Heart left ventricle (tissue), 13 donors: ENCODE data around the gene TEX9.

Source experiments
- POLR2A ChIP-seq, 2 donors: fragments of 450-650 bp; IDR thresholded peaks; one replicate each; pipeline ENCODE4 v1.6.1; 2017; ENCODE audit warnings: antibody characterized with exemption in 2 of 2, mild to moderate bottlenecking in 2 of 2, moderate library complexity in 2 of 2
- TF ChIP-seq, protein P1 (sequence below), 12 donors: fragments of 200-600 bp; sonication (generic) in 4 of 12; IDR thresholded peaks; one replicate each; pipeline versions ENCODE4 v1.5.0 to v1.8.0; 2018 to 2022; ENCODE audit warnings: antibody characterized with exemption in 12 of 12, mild to moderate bottlenecking in 5 of 12
- donor health status: ischemic (EF 13 %, LVEDD 7.1; RV severe dilation, severe dysfunction).
- donor health status: DM: no; HTN: yes; CAD: no.
- donor health status: DM: no; HTN: no; CAD: no.
- donor health status: ischemic (EF 25% LVEDD 6.9; RV normal size, moderate dysfunction).
- donor health status: ischemic (EF 25% LVEDD 5.7; RV mildly dilated, moderate dysfunction).
- donor health status: ischemic (EF 35%, LVEDD 5.7; RV mildly dilated, moderate dysfunction).
- donor health status: nonischemic (EF 11% LVEDD 7.7; RV severe dilation, severe dysfunction).
- donor health status: DM: yes; HTN: yes; CAD: no.
- donor health status: PGD.
- donor health status: ischemic (EF 29% LVEDD 5.4; RV normal size, mild dysfunction).
- donor health status: nonischemic (EF 23%, LVEDD 6.1; RV moderate dilation, normal function).

DNA sequence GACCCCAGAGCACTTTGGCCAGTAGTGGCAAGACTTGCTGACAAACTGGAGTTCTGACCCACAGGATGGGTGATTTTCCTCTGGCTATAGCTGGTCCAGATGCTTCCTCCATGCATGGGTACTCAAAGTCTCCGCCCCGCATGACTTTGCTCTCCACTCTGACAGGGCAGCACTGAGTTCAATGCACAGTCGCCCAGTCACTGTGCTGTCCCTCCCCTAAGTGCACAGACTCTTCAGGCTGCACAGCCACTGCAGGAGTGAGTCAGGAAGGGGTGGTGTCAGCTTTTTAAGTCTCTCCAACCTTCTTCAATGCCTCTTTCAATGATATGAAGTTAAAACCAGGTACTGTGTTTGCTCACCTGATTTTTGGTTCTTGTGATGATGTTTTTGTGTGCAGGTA is 17.8 kb downstream of the TEX9 start:
- TF ChIP-seq, protein P1, sequence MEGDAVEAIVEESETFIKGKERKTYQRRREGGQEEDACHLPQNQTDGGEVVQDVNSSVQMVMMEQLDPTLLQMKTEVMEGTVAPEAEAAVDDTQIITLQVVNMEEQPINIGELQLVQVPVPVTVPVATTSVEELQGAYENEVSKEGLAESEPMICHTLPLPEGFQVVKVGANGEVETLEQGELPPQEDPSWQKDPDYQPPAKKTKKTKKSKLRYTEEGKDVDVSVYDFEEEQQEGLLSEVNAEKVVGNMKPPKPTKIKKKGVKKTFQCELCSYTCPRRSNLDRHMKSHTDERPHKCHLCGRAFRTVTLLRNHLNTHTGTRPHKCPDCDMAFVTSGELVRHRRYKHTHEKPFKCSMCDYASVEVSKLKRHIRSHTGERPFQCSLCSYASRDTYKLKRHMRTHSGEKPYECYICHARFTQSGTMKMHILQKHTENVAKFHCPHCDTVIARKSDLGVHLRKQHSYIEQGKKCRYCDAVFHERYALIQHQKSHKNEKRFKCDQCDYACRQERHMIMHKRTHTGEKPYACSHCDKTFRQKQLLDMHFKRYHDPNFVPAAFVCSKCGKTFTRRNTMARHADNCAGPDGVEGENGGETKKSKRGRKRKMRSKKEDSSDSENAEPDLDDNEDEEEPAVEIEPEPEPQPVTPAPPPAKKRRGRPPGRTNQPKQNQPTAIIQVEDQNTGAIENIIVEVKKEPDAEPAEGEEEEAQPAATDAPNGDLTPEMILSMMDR (IDR thresholded peaks at IDR 0.05), result no peak
- no peak for TF ChIP-seq POLR2A (IDR thresholded peaks at IDR 0.05)
